GM12878 (cell line): ENCODE measurements around the gene CORO1C. TPM values are rescaled to one million over a fixed set of nuclear protein-coding genes. Genes with fewer than 3 reads are reported as not detected.

Source experiments
- ATF7 ChIP-seq: fragments of 450-650 bp; IDR thresholded peaks from 2 replicates; pipeline ENCODE4 v1.6.1; 2016; ENCODE audit warnings: low read depth, mild to moderate bottlenecking
- EP300 ChIP-seq, 2 experiments: fragments of 150-350 bp in 1 of 2; IDR thresholded peaks; 2 replicates each; pipeline ENCODE4 v1.6.1; 2011 to 2012; ENCODE audit warnings: low read depth in 2 of 2, low read length in 2 of 2, borderline replicate concordance in 1 of 2, improper control_type of control experiment in 1 of 2, inconsistent platforms in 1 of 2; ENCODE audit not compliant: control insufficient read depth in 1 of 2
- GABPA ChIP-seq: IDR thresholded peaks from 2 replicates; pipeline ENCODE4 v1.6.1; 2014; ENCODE audit warnings: antibody characterized with exemption, low read depth, mild to moderate bottlenecking, inconsistent platforms
- NBN ChIP-seq: fragments of 450-650 bp; IDR thresholded peaks from 2 replicates; pipeline ENCODE4 v1.6.1; 2016
- RAD21 ChIP-seq: IDR thresholded peaks from 2 replicates; pipeline ENCODE4 v1.6.1; 2011; ENCODE audit warnings: mild to moderate bottlenecking, low read depth, low read length, moderate library complexity; ENCODE audit not compliant: insufficient read depth
- RB1 ChIP-seq: fragments of 450-650 bp; formaldehyde crosslinking; IDR thresholded peaks from 2 replicates; pipeline ENCODE4 v1.6.1; 2017; ENCODE audit warnings: mild to moderate bottlenecking, borderline replicate concordance
- RUNX3 ChIP-seq: IDR thresholded peaks from 2 replicates; pipeline ENCODE4 v1.6.1; 2012; ENCODE audit warnings: low read length, inconsistent platforms
- SMAD1 ChIP-seq: fragments of 450-650 bp; IDR thresholded peaks from 2 replicates; pipeline ENCODE4 v1.6.1; 2018; ENCODE audit warnings: mild to moderate bottlenecking, low read depth; ENCODE audit not compliant: partially characterized antibody
- SMC3 ChIP-seq: IDR thresholded peaks from 2 replicates; pipeline ENCODE4 v1.6.1; 2011; ENCODE audit warnings: low read length, improper control_type of control experiment, borderline replicate concordance
- ZNF384 ChIP-seq: IDR thresholded peaks from 2 replicates; pipeline ENCODE4 v1.6.1; 2012; ENCODE audit warnings: low read depth, mild to moderate bottlenecking, low read length, improper control_type of control experiment, borderline replicate concordance
- polyA plus RNA-seq, 11 experiments: library from polyadenylated mRNA; depleted of rRNA in 4 of 11; unstranded in 6 of 11; stranded (reverse) in 5 of 11; fragments of >200 nt; fragmentation: Nextera tagmentation in 4 of 11; fragmentation: Illumina TruSeq in 1 of 11; extraction: Ambion mirVana in 4 of 11; extraction: Trizol in 1 of 11; gene quantifications; 1 replicate in 1 of 11; 2 replicates in 10 of 11; pipeline versions ENCODE4 v1.2.1 to v1.2.3, GENCODE V29; 2011 to 2016; ENCODE audit warnings: inconsistent platforms in 2 of 11, missing spikeins in 2 of 11, low read depth in 1 of 11
- total RNA-seq, 4 experiments: library from RNA; depleted of rRNA in 3 of 4; stranded (reverse); fragments of >200 nt in 3 of 4; fragmentation: Illumina TruSeq in 1 of 4; extraction: Trizol in 1 of 4; gene quantifications; 2 replicates each; pipeline versions ENCODE4 v1.2.1 to v1.2.3, GENCODE V29; 2013 to 2021
- TF ChIP-seq, protein P1 (sequence below): fragments of 450-650 bp; IDR thresholded peaks from 2 replicates; pipeline ENCODE4 v1.6.1; 2016; ENCODE audit warnings: mild to moderate bottlenecking
- TF ChIP-seq, protein P2 (sequence below): IDR thresholded peaks from 2 replicates; pipeline ENCODE4 v1.6.1; 2012; ENCODE audit warnings: improper control_type of control experiment, low read depth, low read length; ENCODE audit not compliant: insufficient replicate concordance

Gene CORO1C
- total and polyA plus RNA-seq, 10 of the 15 experiments (the other 5 are each of a cell fraction or from before 2014, with no cell fraction given): 52.7 to 254 (median 171) TPM

DNA sequence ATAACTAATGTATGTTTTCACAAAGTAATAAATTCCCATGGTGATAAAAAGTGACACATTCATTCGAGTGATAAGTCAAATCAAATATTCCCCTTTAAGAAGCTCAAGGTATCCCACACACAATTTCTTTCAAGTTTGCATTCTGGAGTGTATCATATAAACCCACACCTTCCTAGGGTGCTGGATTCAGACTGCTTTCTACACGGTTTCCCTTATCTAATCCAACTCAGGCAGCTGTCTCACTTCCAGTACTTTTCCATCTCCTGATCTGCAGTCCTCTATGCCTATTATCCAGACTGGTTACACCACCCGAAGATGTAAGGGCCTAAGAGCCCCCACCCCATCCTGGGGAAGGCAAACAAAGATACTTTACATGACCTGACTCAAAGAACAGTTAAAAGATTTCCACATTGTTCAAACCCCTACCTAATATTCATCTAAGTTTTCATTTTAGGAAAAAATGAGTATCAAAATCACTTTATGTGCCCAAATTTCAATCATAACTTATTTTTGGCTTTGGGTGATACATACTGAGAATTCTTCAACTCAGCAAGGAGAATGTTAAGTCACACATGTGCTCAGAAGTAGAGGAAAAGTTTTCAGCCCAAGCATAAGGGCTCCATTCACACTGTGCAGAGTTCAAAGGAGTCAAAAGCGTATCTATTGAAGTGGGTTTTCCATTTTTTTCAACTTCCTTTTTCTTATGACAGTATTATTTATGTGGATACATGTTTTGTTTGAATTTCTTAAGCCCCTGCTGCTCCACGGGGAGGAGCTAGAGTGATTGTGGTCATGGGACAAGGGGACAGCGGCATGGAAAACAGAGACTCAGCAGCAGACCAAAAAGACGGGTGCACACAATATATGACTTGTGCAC is 41.8 kb downstream of the CORO1C start (continued):
- TF ChIP-seq EP300 (IDR thresholded peaks at IDR 0.05; ENCODE audit: borderline replicate concordance in 1 of 2, control insufficient read depth in 1 of 2, low read depth in 2 of 2, low read length in 2 of 2): 0 out of 4 replicates have a peak, but pooled peaks of 1 of the 2 experiments have one; percentile 23
- TF ChIP-seq, protein P1, sequence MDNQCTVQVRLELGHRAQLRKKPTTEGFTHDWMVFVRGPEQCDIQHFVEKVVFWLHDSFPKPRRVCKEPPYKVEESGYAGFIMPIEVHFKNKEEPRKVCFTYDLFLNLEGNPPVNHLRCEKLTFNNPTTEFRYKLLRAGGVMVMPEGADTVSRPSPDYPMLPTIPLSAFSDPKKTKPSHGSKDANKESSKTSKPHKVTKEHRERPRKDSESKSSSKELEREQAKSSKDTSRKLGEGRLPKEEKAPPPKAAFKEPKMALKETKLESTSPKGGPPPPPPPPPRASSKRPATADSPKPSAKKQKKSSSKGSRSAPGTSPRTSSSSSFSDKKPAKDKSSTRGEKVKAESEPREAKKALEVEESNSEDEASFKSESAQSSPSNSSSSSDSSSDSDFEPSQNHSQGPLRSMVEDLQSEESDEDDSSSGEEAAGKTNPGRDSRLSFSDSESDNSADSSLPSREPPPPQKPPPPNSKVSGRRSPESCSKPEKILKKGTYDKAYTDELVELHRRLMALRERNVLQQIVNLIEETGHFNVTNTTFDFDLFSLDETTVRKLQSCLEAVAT: 0 out of 2 replicates have a peak, but pooled peaks have one; percentile 21
- no peak for TF ChIP-seq NBN
- 0 out of 2 replicates have a peak, but pooled peaks have one; percentile 14 for TF ChIP-seq GABPA
- no peak for TF ChIP-seq ATF7
- peak; percentile 56 for TF ChIP-seq RUNX3
- TF ChIP-seq SMC3: peak; percentile 28; the same call in 1 of the 2 replicates
- no peak for TF ChIP-seq SMAD1
- TF ChIP-seq ZNF384: 0 out of 2 replicates have a peak, but pooled peaks have one; percentile 17
- TF ChIP-seq RB1: no peak
- peak; percentile 28 for TF ChIP-seq RAD21
- TF ChIP-seq, protein P2, sequence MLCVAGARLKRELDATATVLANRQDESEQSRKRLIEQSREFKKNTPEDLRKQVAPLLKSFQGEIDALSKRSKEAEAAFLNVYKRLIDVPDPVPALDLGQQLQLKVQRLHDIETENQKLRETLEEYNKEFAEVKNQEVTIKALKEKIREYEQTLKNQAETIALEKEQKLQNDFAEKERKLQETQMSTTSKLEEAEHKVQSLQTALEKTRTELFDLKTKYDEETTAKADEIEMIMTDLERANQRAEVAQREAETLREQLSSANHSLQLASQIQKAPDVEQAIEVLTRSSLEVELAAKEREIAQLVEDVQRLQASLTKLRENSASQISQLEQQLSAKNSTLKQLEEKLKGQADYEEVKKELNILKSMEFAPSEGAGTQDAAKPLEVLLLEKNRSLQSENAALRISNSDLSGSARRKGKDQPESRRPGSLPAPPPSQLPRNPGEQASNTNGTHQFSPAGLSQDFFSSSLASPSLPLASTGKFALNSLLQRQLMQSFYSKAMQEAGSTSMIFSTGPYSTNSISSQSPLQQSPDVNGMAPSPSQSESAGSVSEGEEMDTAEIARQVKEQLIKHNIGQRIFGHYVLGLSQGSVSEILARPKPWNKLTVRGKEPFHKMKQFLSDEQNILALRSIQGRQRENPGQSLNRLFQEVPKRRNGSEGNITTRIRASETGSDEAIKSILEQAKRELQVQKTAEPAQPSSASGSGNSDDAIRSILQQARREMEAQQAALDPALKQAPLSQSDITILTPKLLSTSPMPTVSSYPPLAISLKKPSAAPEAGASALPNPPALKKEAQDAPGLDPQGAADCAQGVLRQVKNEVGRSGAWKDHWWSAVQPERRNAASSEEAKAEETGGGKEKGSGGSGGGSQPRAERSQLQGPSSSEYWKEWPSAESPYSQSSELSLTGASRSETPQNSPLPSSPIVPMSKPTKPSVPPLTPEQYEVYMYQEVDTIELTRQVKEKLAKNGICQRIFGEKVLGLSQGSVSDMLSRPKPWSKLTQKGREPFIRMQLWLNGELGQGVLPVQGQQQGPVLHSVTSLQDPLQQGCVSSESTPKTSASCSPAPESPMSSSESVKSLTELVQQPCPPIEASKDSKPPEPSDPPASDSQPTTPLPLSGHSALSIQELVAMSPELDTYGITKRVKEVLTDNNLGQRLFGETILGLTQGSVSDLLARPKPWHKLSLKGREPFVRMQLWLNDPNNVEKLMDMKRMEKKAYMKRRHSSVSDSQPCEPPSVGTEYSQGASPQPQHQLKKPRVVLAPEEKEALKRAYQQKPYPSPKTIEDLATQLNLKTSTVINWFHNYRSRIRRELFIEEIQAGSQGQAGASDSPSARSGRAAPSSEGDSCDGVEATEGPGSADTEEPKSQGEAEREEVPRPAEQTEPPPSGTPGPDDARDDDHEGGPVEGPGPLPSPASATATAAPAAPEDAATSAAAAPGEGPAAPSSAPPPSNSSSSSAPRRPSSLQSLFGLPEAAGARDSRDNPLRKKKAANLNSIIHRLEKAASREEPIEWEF: no peak
